RWPE1 (cell line): ENCODE data around the gene MRPS16.

Source experiments
- CTCF ChIA-PET: fragments of 350-600 bp; sonication (Branson Sonifier 250); formaldehyde crosslinking; extraction: SDS; loops from one replicate; lab custom pipeline; 2021; lab: Yijun Ruan, JAX
- POLR2A ChIA-PET: fragments of 400-600 bp; formaldehyde crosslinking; extraction: SDS; loops from one replicate; lab custom pipeline; 2020; ENCODE audit warnings: antibody characterized with exemption; ENCODE audit not compliant: low non-redundant PET; lab: Yijun Ruan, JAX
- DNase-seq: peaks from one replicate; pipeline ENCODE4 v3.0.0; 2012; ENCODE audit warnings: low spot score
- H3K27ac ChIP-seq: fragments of 450-650 bp; 2 replicates; pipeline ENCODE4 v1.5.1; 2017
- CTCF ChIP-seq: fragments of 450-650 bp; conservative IDR thresholded peaks from 2 replicates; pipeline ENCODE4 v1.5.1; 2017; ENCODE audit warnings: low read depth, mild to moderate bottlenecking

MRPS16 gene

GRCh38 chr10:73232887-73233286 lies 19.6 kb downstream of the MRPS16 start:
- DNase-seq = no peak
- POLR2A ChIA-PET = no interaction called here
- CTCF ChIA-PET = interaction anchor here (0.5 to 1.5 kb wide), 2 partner anchors 10 to 340 kb away, joined by 3 to 5 read pairs; no protein-coding TSS in a partner anchor
- H3K27ac ChIP-seq = no peak overlapping the region
- TF ChIP-seq CTCF = no peak

GRCh38 chr10:73229567-73229966 lies 22.9 kb downstream of the MRPS16 start:
- no peak overlapping the region for H3K27ac ChIP-seq
- no peak for TF ChIP-seq CTCF
- no peak for DNase-seq
- CTCF ChIA-PET = interaction anchor here (0.7 kb wide), 1 partner anchor 11 kb away, joined by 3 read pairs; no protein-coding TSS in a partner anchor
- POLR2A ChIA-PET = no interaction called here

- no peak overlapping the region for H3K27ac ChIP-seq
- CTCF ChIA-PET = no interaction called here
- POLR2A ChIA-PET = no interaction called here
- TF ChIP-seq CTCF = no peak
- no peak for DNase-seq
Measured at GRCh38 chr10:73228247-73228646, 24.2 kb downstream of the MRPS16 start.

- no peak for DNase-seq
- no peak for TF ChIP-seq CTCF
- H3K27ac ChIP-seq = no peak overlapping the region
- POLR2A ChIA-PET = no interaction called here
- CTCF ChIA-PET = interaction anchor here (0.6 kb wide), 1 partner anchor 131 kb away, joined by 3 read pairs; no protein-coding TSS in a partner anchor
Measured at GRCh38 chr10:73226663-73227062, 25.8 kb downstream of the MRPS16 start.

- POLR2A ChIA-PET = interaction anchor here (0.7 kb wide), 1 partner anchor 21 kb away, joined by 6 read pairs; no protein-coding TSS in a partner anchor
- CTCF ChIA-PET = interaction anchor here (0.6 kb wide), 1 partner anchor 39 kb away, joined by 3 read pairs; no protein-coding TSS in a partner anchor
- H3K27ac ChIP-seq = no peak overlapping the region
- TF ChIP-seq CTCF = no peak
- no peak for DNase-seq
Measured at GRCh38 chr10:73225518-73225917, 26.9 kb downstream of the MRPS16 start.

GRCh38 chr10:73220989-73221388 lies 31.5 kb downstream of the MRPS16 start:
- CTCF ChIA-PET = no interaction called here
- DNase-seq = no peak
- H3K27ac ChIP-seq = no peak overlapping the region
- POLR2A ChIA-PET = no interaction called here
- no peak for TF ChIP-seq CTCF
